ENCODE results near the gene EGFR. TPM values are rescaled to one million over a fixed set of nuclear protein-coding genes. Genes with fewer than 3 reads are reported as not detected.

The EGFR gene
- total RNA-seq, 3 donors from 2014 or later: 63.6 to 96.3 (median 72.5) TPM

DNA sequence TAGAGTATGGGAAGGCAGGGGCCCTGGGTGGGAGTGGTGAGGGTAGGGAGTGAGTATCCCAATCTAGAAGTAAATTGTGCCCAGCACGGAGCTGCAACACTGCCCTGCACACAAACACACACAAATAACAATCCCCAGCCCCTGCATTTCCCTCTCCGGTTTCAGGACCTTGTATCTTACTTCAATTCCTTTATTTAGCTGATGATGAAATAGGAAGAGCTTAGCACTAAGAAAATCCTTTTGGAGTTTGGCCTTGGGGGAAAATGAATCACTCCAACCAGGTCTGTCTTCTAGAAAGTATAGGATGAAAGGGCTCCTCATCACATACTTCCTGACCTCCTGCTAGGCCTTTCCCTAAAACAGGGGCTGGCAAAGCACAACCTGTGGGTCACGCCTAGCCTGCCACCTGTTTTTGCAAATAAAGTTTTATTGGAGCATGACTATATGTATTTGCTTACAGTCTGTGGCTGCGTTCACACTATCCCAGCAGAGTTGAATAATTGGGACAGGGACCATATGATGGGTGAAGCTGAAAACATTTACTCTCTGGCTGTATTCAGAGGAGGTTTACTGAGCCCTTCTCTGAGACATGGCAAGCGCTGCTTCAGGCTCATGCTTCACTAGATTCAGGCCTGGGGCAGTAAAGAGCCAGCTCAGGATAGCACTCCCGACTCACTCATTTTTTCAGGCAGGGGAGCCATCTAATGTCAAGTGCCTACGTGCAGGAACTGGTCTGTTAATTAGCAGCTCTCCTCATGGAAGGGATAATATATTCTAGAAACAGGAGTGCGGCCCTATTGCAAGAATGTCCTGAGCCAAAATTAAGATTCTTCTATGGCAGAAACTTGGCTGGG is 111.0 kb downstream of the EGFR start:
- Histone ChIP-seq H3K9me3 (no peaks in the 10 kb centered on the region), H3K4me1 (ENCODE audit: low read depth) (peaks cover 49% of the 10 kb centered on the region), H3K4me3 (no peak overlapping the region), H3K36me3 (ENCODE audit: low read depth) (no peaks in the 10 kb centered on the region)
- ATAC-seq (peak; percentile 61), DNase-seq (peak in 1 of 3 donors; percentile 55)
- intact Hi-C loops (cut with DNase I, micrococcal nuclease): loop anchor here in 1 of 2 donors (10.0 kb wide), 1 partner anchor 55 kb away; no protein-coding TSS in a partner anchor
- TF ChIP-seq, protein P1, sequence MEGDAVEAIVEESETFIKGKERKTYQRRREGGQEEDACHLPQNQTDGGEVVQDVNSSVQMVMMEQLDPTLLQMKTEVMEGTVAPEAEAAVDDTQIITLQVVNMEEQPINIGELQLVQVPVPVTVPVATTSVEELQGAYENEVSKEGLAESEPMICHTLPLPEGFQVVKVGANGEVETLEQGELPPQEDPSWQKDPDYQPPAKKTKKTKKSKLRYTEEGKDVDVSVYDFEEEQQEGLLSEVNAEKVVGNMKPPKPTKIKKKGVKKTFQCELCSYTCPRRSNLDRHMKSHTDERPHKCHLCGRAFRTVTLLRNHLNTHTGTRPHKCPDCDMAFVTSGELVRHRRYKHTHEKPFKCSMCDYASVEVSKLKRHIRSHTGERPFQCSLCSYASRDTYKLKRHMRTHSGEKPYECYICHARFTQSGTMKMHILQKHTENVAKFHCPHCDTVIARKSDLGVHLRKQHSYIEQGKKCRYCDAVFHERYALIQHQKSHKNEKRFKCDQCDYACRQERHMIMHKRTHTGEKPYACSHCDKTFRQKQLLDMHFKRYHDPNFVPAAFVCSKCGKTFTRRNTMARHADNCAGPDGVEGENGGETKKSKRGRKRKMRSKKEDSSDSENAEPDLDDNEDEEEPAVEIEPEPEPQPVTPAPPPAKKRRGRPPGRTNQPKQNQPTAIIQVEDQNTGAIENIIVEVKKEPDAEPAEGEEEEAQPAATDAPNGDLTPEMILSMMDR (IDR thresholded peaks at IDR 0.05): no peak

DNA sequence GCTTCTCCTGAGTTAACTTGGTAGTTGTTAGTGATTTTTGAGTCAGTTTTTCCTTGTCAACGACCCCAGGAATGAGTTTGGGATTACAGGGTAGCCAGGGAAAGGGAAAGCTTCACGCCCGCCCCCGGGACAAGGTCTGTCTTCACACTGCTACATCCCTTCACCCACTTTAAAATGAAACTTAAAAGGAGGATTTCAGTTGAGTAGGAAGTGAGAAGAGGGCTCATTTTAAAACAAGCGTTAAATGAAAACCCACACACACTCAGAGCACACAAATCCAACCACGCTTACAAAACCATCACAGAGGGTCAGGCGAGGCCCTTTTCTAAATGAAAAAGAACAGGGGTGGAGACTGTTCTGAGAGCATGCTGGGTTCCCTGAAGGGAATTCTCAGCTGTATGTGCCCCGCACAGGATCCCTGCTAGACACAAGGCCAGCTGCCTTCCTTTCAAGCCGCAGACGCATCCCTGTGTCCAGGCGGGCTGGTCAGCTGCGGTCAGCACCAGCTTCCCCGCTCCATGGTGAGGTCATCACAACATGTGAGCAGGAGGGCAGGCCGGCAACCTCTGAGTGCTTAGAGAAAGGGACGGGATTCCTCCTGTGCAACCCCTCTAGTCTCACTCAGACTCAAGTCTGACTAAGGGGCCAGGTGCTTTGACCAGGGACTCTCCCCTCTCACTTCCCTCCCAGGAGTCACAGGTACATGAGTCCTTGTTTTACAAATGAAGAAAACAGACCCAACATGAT is 111.8 kb downstream of the EGFR start:
- no peak overlapping the region for H3K4me3 ChIP-seq
- ATAC-seq (no peak), DNase-seq (peak in 1 of 3 donors; percentile 50)
- H3K36me3 ChIP-seq (ENCODE audit: low read depth): no peaks in the 10 kb centered on the region
- intact Hi-C loops (cut with DNase I, micrococcal nuclease): no loop called here
- TF ChIP-seq, protein P1 (IDR thresholded peaks at IDR 0.05): no peak
- H3K9me3 ChIP-seq: no peaks in the 10 kb centered on the region
- H3K4me1 ChIP-seq (ENCODE audit: low read depth): peaks cover 49% of the 10 kb centered on the region

DNA sequence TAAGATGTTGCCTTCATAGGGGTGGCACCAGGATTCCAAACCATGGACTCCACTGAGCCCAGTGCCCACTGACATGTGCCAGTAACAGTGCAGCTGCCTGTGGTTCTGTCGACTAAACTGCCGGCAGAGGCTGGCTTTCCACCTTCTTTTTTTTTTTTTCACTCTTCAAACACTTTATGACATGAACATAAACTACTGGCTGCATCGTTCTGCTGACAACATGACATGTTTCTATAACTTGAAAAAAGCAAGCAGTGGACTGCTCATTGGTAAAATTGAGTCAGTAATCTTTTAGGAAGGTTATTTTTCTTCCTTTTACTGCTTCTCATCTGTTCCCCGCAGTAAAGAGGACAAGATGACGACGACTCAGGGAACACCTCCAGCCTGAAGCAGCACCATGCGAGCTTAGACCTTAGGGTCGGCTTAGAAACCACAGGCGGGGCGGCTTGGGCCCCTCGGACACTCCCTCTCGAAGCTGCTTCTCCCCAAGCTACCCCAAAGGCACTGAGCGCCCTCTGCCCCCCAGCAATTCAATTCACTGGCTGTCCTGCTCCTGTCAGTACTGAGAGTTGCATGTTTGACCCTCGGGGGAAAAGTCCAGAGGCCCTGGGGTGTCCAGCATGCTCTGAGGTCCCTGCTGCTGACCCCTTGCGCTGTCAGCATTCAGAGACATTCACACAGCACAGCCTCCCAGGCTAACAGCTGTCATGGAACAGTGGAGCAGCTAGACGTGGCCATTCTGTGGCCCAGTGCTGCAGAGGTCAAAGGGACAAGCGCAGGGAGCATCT is 112.5 kb downstream of the EGFR start:
- DNase-seq (no peak), ATAC-seq (no peak)
- Histone ChIP-seq H3K36me3 (ENCODE audit: low read depth) (no peaks in the 10 kb centered on the region), H3K4me3 (no peak overlapping the region), H3K4me1 (ENCODE audit: low read depth) (peaks cover 49% of the 10 kb centered on the region), H3K9me3 (no peaks in the 10 kb centered on the region)
- intact Hi-C loops (cut with DNase I, micrococcal nuclease): no loop called here
- TF ChIP-seq, protein P1 (IDR thresholded peaks at IDR 0.05): no peak

DNA sequence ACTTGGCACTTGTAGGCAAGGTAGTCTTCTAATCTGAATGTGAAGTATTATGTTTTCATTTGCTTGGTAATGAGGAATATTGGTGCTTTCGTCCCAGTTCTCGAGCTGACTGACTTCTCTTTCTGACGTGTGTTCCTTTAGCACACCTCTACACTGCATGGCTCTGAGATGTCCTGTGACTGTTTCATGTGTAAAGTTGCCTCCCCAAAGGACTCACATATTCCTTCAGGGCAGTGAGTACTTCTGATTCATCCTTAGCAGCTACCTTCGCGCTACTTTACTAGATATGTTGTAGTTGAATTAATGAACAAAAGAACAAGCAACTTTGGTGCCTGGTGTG is 113.7 kb downstream of the EGFR start:
- intact Hi-C loops (cut with DNase I, micrococcal nuclease): no loop called here
- DNase-seq: no peak
- H3K9me3 ChIP-seq: no peaks in the 10 kb centered on the region
- H3K36me3 ChIP-seq (ENCODE audit: low read depth): no peaks in the 10 kb centered on the region
- peaks cover 45% of the 10 kb centered on the region for H3K4me1 ChIP-seq (ENCODE audit: low read depth)
- H3K4me3 ChIP-seq: no peak overlapping the region
- TF ChIP-seq, protein P1 (IDR thresholded peaks at IDR 0.05): no peak
- no peak for ATAC-seq

DNA sequence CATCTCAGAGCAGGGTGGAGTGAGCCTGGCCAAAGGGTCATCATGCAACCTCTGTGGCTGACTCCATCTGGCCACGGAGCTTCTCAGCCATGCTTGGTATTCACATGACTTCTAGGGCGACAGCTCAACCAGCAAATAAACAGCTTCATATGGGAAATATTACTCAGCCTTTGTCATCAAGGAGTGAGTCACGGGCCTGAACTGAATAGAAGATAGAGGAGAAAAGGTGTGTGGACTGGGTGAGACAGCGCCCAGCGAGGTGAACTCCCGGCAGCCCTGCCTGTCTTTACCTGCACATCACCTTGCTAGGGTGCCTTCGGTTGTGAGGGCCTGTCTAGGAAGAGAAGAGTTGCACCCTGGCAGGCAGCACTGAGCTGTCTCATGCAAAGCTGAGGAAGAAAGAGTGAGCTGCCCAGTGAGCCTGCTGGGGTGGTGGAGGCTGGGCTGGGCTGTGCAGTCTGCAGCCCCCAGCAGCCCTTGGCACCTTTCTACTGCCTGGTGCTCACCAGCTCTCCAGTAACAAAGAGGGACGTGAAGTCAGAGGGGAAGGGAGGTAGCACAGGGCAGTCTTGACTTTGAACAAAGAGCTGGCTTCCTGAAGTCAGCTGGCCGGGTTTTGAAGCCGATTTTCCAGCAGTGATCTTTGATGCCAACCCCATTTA is 114.2 kb downstream of the EGFR start:
- intact Hi-C loops (cut with DNase I, micrococcal nuclease): no loop called here
- H3K4me1 ChIP-seq (ENCODE audit: low read depth): peaks cover 40% of the 10 kb centered on the region

More for the DNA sequence above, 114.2 kb downstream of the EGFR start:
- Histone ChIP-seq H3K36me3 (ENCODE audit: low read depth) (no peaks in the 10 kb centered on the region), H3K9me3 (no peaks in the 10 kb centered on the region), H3K4me3 (no peak overlapping the region)
- DNase-seq (no peak), ATAC-seq (peak; percentile 81)
- TF ChIP-seq, protein P1 (IDR thresholded peaks at IDR 0.05): no peak
